WERI-Rb-1 (cell line): Measurements from ENCODE around the gene PYGL.

Experiments used
- DNase-seq: peaks from one replicate; pipeline ENCODE4 v3.0.0-alpha.2; 2020
- H3K27ac ChIP-seq: fragments of 250-450 bp; sonication (Bioruptor Pico); 2 replicates; pipeline ENCODE4 v1.5.1; 2020; ENCODE audit warnings: mild to moderate bottlenecking, moderate library complexity
- H3K27me3 ChIP-seq: fragments of 250-450 bp; sonication (Bioruptor Pico); 2 replicates; pipeline ENCODE4 v1.5.1; 2021; ENCODE audit warnings: mild to moderate bottlenecking, low read depth, moderate library complexity; ENCODE audit not compliant: insufficient read depth, severe bottlenecking
- H3K36me3 ChIP-seq: fragments of 250-450 bp; sonication (Bioruptor Pico); 2 replicates; pipeline ENCODE4 v1.5.1; 2020; ENCODE audit warnings: mild to moderate bottlenecking, moderate library complexity
- H3K4me3 ChIP-seq: 2 replicates; pipeline ENCODE4 v1.5.1; 2011; ENCODE audit warnings: low read depth, mild to moderate bottlenecking, control low read depth, low read length
- H3K9me3 ChIP-seq: fragments of 250-450 bp; sonication (Bioruptor Pico); 2 replicates; pipeline ENCODE4 v1.5.1; 2021; ENCODE audit warnings: mild to moderate bottlenecking, moderate library complexity; ENCODE audit not compliant: severe bottlenecking
- CTCF ChIP-seq: IDR thresholded peaks from 2 replicates; pipeline ENCODE4 v1.5.1; 2011; ENCODE audit warnings: low read depth, mild to moderate bottlenecking, control low read depth, inconsistent platforms, low read length

Gene PYGL

DNA sequence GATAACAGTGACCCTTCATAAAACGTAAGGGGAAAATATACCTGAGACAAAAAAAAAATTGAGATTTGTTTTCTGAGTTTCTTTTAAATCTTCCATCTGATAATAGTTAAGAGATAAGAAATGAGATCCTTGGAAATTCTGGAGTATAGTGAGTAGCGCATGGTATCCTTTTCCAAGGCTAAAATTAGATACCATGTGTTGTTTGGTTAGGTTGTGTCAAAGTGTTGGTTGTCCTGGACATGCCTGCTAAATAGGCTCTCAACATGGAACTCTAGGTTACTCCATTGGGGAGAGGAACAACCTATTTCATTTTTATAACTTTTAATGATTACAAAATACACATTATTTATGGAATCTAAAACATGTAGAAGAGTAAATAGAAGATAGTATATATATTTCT lies 14.8 kb downstream of the PYGL start:
- H3K4me3 ChIP-seq = no peak overlapping the region
- H3K9me3 ChIP-seq = no peaks in the 10 kb centered on the region
- DNase-seq = no peak
- TF ChIP-seq CTCF = no peak
- H3K27ac ChIP-seq = no peak overlapping the region
- no peaks in the 10 kb centered on the region for H3K27me3 ChIP-seq
- H3K36me3 ChIP-seq = no peaks in the 10 kb centered on the region

DNA sequence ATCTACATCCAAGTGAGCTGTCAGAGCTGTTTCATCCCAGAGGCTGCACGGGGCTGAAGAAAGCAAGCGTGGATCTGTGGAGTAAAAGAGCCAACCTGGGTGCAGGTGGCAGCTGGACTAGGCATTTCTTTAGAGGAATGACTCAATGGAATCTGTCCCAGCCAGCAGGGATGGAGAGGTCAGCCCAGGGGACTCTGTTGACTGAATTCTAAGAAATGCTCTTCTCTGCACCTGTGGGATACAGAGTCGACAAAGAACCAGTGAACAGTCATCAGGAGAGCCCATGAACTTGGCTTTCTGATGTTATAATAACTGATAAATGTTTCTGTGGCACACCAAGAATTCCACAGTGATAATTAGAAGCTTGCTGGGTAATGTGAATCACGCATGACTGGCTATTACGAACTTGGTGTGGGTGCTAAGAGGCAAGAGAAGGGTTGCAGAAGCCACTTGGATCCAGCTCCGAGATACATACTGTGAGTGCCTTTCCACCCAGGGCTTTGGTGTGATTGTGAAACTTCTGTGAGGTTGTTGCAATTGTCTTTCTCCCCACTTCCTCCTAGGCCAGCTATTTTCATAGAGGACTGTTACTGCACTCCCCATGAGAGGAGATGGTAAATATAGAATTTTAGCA lies 16.2 kb downstream of the PYGL start:
- no peak overlapping the region for H3K4me3 ChIP-seq
- no peak for DNase-seq
- no peaks in the 10 kb centered on the region for H3K36me3 ChIP-seq
- no peaks in the 10 kb centered on the region for H3K27me3 ChIP-seq
- H3K27ac ChIP-seq = no peak overlapping the region
- TF ChIP-seq CTCF = no peak
- H3K9me3 ChIP-seq = no peaks in the 10 kb centered on the region

DNA sequence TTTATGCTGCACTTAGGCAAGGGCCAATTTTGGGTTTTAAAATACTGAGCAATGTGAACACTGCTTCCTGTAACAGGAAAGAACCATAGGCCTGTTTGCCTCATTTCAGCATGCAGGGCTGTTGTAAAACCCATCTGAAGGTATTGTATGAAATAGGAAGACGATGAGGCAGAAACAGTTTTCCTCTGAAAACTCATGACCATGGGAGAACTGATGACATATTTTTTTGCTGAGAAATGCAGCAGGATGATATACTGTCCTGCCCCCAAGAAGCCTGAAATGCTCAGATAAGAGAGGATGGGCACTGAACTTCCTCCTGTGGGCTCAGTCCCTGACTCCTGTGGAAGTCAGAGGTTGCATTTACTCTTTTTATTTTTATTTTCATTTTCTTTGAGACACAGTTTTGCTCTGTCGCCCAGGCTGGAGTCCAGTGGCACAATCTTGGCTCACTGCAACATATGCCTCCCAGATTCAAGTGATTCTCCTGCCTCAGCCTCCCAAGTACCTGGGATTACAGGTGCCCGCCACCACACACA lies 17.4 kb downstream of the PYGL start:
- H3K36me3 ChIP-seq = no peaks in the 10 kb centered on the region
- no peak overlapping the region for H3K27ac ChIP-seq
- H3K27me3 ChIP-seq = no peaks in the 10 kb centered on the region
- no peak for TF ChIP-seq CTCF
- no peaks in the 10 kb centered on the region for H3K9me3 ChIP-seq
- H3K4me3 ChIP-seq = no peak overlapping the region
- no peak for DNase-seq

DNA sequence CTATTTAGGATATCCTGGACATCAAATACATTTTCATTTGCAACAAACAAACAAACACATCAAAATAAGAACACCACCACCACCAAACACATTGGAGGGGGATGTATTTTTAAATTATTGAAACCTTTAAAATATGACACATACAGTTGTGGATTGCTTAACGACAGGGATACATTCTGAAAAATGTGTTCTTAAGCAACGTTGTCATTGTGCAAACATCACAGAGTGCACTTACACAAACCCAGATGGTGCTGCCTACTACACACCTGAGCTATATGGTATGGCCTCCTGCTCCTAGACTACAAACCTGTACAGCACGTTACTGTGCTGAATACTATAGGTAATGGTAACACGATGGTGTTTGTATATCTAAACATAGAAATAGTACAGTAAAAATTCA lies 19.4 kb downstream of the PYGL start:
- H3K4me3 ChIP-seq = no peak overlapping the region
- no peaks in the 10 kb centered on the region for H3K36me3 ChIP-seq
- no peaks in the 10 kb centered on the region for H3K9me3 ChIP-seq
- H3K27me3 ChIP-seq = no peaks in the 10 kb centered on the region
- H3K27ac ChIP-seq = no peak overlapping the region
- no peak for DNase-seq
- no peak for TF ChIP-seq CTCF

GRCh38 chr14:50924236-50924635 lies 20.0 kb downstream of the PYGL start:
- no peak for TF ChIP-seq CTCF
- no peak for DNase-seq
- no peaks in the 10 kb centered on the region for H3K9me3 ChIP-seq
- no peak overlapping the region for H3K4me3 ChIP-seq
- H3K27ac ChIP-seq = no peak overlapping the region
- no peaks in the 10 kb centered on the region for H3K27me3 ChIP-seq
- H3K36me3 ChIP-seq = no peaks in the 10 kb centered on the region

GRCh38 chr14:50922803-50923202 lies 21.5 kb downstream of the PYGL start:
- Histone ChIP-seq H3K27me3 (no peaks in the 10 kb centered on the region), H3K36me3 (no peaks in the 10 kb centered on the region), H3K27ac (no peak overlapping the region), H3K4me3 (no peak overlapping the region), H3K9me3 (no peaks in the 10 kb centered on the region)
- TF ChIP-seq CTCF = no peak
- DNase-seq = no peak
